MG63 (cell line): ENCODE data around the gene TFF3. TPM values are rescaled to one million over a fixed set of nuclear protein-coding genes. Genes with fewer than 3 reads are reported as not detected.

ENCODE experiments used
- DNase-seq: peaks from one replicate; pipeline ENCODE4 v3.0.0-alpha.2; 2020
- H3K27me3 ChIP-seq: fragments of 250-450 bp; sonication (Bioruptor Pico); 2 replicates; pipeline ENCODE4 v1.5.1; 2020; ENCODE audit warnings: mild to moderate bottlenecking, moderate library complexity
- H3K36me3 ChIP-seq: fragments of 250-450 bp; sonication (Bioruptor Pico); 2 replicates; pipeline ENCODE4 v1.5.1; 2020; ENCODE audit warnings: mild to moderate bottlenecking, moderate library complexity
- H3K4me3 ChIP-seq: fragments of 250-450 bp; sonication (Bioruptor Pico); 2 replicates; pipeline ENCODE4 v1.5.1; 2020; ENCODE audit warnings: mild to moderate bottlenecking, moderate library complexity
- H3K9me3 ChIP-seq: fragments of 250-450 bp; sonication (Bioruptor Pico); 2 replicates; pipeline ENCODE4 v1.5.1; 2020; ENCODE audit warnings: mild to moderate bottlenecking, moderate library complexity
- total RNA-seq: library from RNA; depleted of rRNA; stranded (reverse); fragments of >200 nt; shearing (Covaris generic); gene quantifications from 2 replicates; pipeline ENCODE4 v1.2.3, GENCODE V29; 2014; ENCODE audit warnings: low replicate concordance

The TFF3 gene
- total RNA-seq, 1 experiment from 2014 or later = not detected

GRCh38 chr21:42350318-42350910 lies 35.2 kb upstream of the TFF3 start:
- H3K4me3 ChIP-seq = no peak overlapping the region
- DNase-seq = no peak
- H3K36me3 ChIP-seq = no peaks in the 10 kb centered on the region
- H3K9me3 ChIP-seq = no peaks in the 10 kb centered on the region; the same call in 1 of the 2 replicates
- peaks cover 2% of the 10 kb centered on the region; the same call in 1 of the 2 replicates for H3K27me3 ChIP-seq

- Histone ChIP-seq H3K4me3 (no peak overlapping the region), H3K36me3 (no peaks in the 10 kb centered on the region), H3K9me3 (no peaks in the 10 kb centered on the region; the same call in 1 of the 2 replicates), H3K27me3 (peaks cover 2% of the 10 kb centered on the region; the same call in 1 of the 2 replicates)
- no peak for DNase-seq
Observed at GRCh38 chr21:42349420-42350317, 34.5 kb upstream of the TFF3 start.

GRCh38 chr21:42348762-42349161 lies 33.6 kb upstream of the TFF3 start:
- Histone ChIP-seq H3K27me3 (0 out of 2 replicates have a peak, but pooled peaks cover 2% of the 10 kb centered on the region), H3K36me3 (no peaks in the 10 kb centered on the region), H3K4me3 (no peak overlapping the region), H3K9me3 (no peaks in the 10 kb centered on the region)
- no peak for DNase-seq

GRCh38 chr21:42347601-42348327 lies 32.6 kb upstream of the TFF3 start:
- DNase-seq = no peak

GRCh38 chr21:42346866-42347600 lies 31.8 kb upstream of the TFF3 start:
- no peaks in the 10 kb centered on the region for H3K36me3 ChIP-seq
- no peak overlapping the region for H3K4me3 ChIP-seq
- H3K27me3 ChIP-seq = 0 out of 2 replicates have a peak, but pooled peaks cover 2% of the 10 kb centered on the region
- DNase-seq = no peak
- H3K9me3 ChIP-seq = no peaks in the 10 kb centered on the region

More at GRCh38 chr21:42347601-42348327, 32.6 kb upstream of the TFF3 start:
- Histone ChIP-seq H3K4me3 (no peak overlapping the region), H3K9me3 (no peaks in the 10 kb centered on the region), H3K27me3 (0 out of 2 replicates have a peak, but pooled peaks cover 2% of the 10 kb centered on the region), H3K36me3 (no peaks in the 10 kb centered on the region)

GRCh38 chr21:42346441-42346840 lies 31.2 kb upstream of the TFF3 start:
- H3K36me3 ChIP-seq = no peaks in the 10 kb centered on the region
- H3K9me3 ChIP-seq = no peaks in the 10 kb centered on the region
- DNase-seq = no peak
- no peak overlapping the region for H3K4me3 ChIP-seq
- H3K27me3 ChIP-seq = 0 out of 2 replicates have a peak, but pooled peaks cover 2% of the 10 kb centered on the region

- no peak for DNase-seq
- Histone ChIP-seq H3K27me3 (0 out of 2 replicates have a peak, but pooled peaks cover 2% of the 10 kb centered on the region), H3K36me3 (no peaks in the 10 kb centered on the region), H3K9me3 (no peaks in the 10 kb centered on the region), H3K4me3 (no peak overlapping the region)
Observed at GRCh38 chr21:42344631-42345030, 29.4 kb upstream of the TFF3 start.

GRCh38 chr21:42343963-42344510 lies 28.8 kb upstream of the TFF3 start:
- Histone ChIP-seq H3K27me3 (0 out of 2 replicates have a peak, but pooled peaks cover 2% of the 10 kb centered on the region), H3K36me3 (no peaks in the 10 kb centered on the region), H3K9me3 (no peaks in the 10 kb centered on the region), H3K4me3 (no peak overlapping the region)
- DNase-seq = no peak

- Histone ChIP-seq H3K9me3 (no peaks in the 10 kb centered on the region), H3K27me3 (0 out of 2 replicates have a peak, but pooled peaks cover 2% of the 10 kb centered on the region), H3K36me3 (no peaks in the 10 kb centered on the region), H3K4me3 (no peak overlapping the region)
- DNase-seq = no peak
Observed at GRCh38 chr21:42343556-42343955, 28.3 kb upstream of the TFF3 start.

- no peaks in the 10 kb centered on the region for H3K9me3 ChIP-seq
- 0 out of 2 replicates have a peak, but pooled peaks cover 2% of the 10 kb centered on the region for H3K27me3 ChIP-seq
- H3K4me3 ChIP-seq = no peak overlapping the region
- DNase-seq = no peak
- no peaks in the 10 kb centered on the region for H3K36me3 ChIP-seq
Observed at GRCh38 chr21:42343101-42343500, 27.9 kb upstream of the TFF3 start.

GRCh38 chr21:42341776-42342542 lies 26.8 kb upstream of the TFF3 start:
- Histone ChIP-seq H3K27me3 (0 out of 2 replicates have a peak, but pooled peaks cover 2% of the 10 kb centered on the region), H3K9me3 (no peaks in the 10 kb centered on the region), H3K4me3 (no peak overlapping the region), H3K36me3 (no peaks in the 10 kb centered on the region)
- no peak for DNase-seq

GRCh38 chr21:42340187-42341050 lies 25.2 kb upstream of the TFF3 start:
- no peaks in the 10 kb centered on the region for H3K9me3 ChIP-seq
- H3K4me3 ChIP-seq = no peak overlapping the region
- DNase-seq = no peak
- H3K36me3 ChIP-seq = no peaks in the 10 kb centered on the region
- peaks cover 8% of the 10 kb centered on the region; the same call in 1 of the 2 replicates for H3K27me3 ChIP-seq

- Histone ChIP-seq H3K9me3 (no peaks in the 10 kb centered on the region), H3K4me3 (no peak overlapping the region), H3K27me3 (peaks cover 8% of the 10 kb centered on the region; the same call in 1 of the 2 replicates), H3K36me3 (no peaks in the 10 kb centered on the region)
- no peak for DNase-seq
Observed at GRCh38 chr21:42338729-42339715, 23.8 kb upstream of the TFF3 start.
